ENCODE measurements around the gene PEPD. TPM values are rescaled to one million over a fixed set of nuclear protein-coding genes. Genes with fewer than 3 reads are reported as not detected.

The PEPD gene
- polyA plus RNA-seq, 4 donors: 104 to 134 (median 121) TPM

GRCh38 chr19:33400856-33401682 lies 120.5 kb downstream of the PEPD start:
- DNase-seq (ENCODE audit: low read depth in 4 of 4, low spot score in 3 of 4): no peak

- no peak for DNase-seq (ENCODE audit: low read depth in 4 of 4, low spot score in 3 of 4)
Measured at GRCh38 chr19:33399745-33400681, 121.6 kb downstream of the PEPD start.

- DNase-seq (ENCODE audit: low read depth in 4 of 4, low spot score in 3 of 4): no peak
Measured at GRCh38 chr19:33399081-33399744, 122.4 kb downstream of the PEPD start.

GRCh38 chr19:33398361-33399060 lies 123.1 kb downstream of the PEPD start:
- DNase-seq (ENCODE audit: low read depth in 4 of 4, low spot score in 3 of 4): no peak

DNA sequence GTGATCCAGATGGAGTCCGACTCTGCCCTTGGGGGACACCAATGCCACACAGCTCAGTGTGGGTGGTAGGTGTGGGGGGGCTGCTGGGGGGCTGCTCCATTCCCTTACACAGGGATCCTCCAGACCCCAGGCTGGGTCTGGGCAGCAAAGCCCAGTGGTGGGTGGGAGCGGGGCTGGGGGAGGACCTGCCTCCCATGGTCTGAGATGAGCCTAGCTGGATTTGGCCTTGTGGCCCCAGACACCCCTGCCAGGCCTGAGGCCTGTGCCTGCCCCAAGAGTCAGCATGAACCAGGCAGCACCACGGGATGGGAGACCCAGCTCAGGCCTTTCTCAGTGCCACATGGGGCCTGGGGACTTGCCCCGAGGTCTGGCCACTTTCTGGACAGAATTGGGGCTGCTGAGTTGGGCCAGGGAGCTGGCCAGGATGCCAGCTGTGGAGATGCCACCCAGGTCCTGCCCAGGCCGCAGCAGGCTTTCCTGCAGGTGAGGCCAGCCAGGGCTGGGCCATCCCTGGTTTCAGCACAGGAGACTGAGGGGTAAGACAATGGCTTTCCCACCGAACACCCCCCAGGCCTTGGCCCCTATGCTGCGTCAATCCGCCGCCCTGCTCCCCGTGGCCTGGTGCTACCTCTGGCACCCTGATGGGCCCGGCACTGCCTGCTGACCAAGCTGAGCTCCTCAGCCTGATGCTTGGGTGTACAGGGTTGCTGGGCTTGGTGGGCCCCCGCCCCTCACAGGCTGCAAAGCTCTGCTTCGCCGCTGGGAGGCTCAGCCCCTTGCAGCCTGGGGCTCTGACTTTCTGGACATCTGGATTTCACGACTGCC lies 123.8 kb downstream of the PEPD start:
- no peak for DNase-seq (ENCODE audit: low read depth in 4 of 4, low spot score in 3 of 4)

GRCh38 chr19:33396701-33397535 lies 124.7 kb downstream of the PEPD start:
- DNase-seq (ENCODE audit: low read depth in 4 of 4, low spot score in 3 of 4): no peak

- DNase-seq (ENCODE audit: low read depth in 4 of 4, low spot score in 3 of 4): no peak
Measured at GRCh38 chr19:33395561-33396550, 125.7 kb downstream of the PEPD start.

- no peak for DNase-seq (ENCODE audit: low read depth in 4 of 4, low spot score in 3 of 4)
Measured at GRCh38 chr19:33394723-33395560, 126.6 kb downstream of the PEPD start.

- DNase-seq (ENCODE audit: low read depth in 4 of 4, low spot score in 3 of 4): no peak
Measured at GRCh38 chr19:33394006-33394722, 127.4 kb downstream of the PEPD start.

GRCh38 chr19:33393286-33394005 lies 128.1 kb downstream of the PEPD start:
- DNase-seq (ENCODE audit: low read depth in 4 of 4, low spot score in 3 of 4): no peak

GRCh38 chr19:33392341-33393285 lies 129.0 kb downstream of the PEPD start:
- no peak for DNase-seq (ENCODE audit: low read depth in 4 of 4, low spot score in 3 of 4)

DNA sequence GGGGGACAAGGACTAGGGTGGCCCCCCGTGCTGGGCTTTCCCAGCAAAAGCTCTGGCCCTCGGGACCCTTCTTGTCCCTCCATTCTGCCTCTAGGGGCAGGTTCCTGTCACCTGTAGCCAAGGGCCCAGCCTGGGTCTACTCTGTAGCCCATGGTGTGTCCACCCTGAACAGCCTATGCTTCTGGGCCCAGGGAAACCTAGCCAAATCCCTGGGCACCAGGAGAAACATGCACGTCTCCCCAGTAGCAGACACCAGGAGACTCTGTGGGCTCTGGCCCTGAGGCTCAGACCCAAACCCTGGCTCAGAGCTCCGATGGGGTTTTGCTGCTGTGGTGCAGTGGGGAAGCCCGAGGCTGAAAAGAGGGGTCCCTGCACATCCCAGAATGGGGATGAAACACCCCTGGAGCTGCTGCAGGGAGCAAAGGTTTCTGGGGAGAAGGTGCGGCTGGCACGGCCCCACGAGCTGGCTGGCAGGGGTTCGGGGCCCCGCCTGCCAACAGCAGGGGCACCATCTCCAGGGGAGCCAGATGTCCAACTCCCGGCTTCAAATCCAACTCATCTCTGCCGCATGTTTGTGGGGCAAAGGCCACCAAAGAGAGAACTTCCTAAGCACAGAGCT lies 129.9 kb downstream of the PEPD start:
- no peak for DNase-seq (ENCODE audit: low read depth in 4 of 4, low spot score in 3 of 4)

GRCh38 chr19:33390908-33391630 lies 130.5 kb downstream of the PEPD start:
- no peak for DNase-seq (ENCODE audit: low read depth in 4 of 4, low spot score in 3 of 4)

All from right renal pelvis (tissue), 4 donors.